Superior temporal gyrus (tissue), 1 donor: ENCODE data around the gene ATF3.

Experiments
- DNase-seq: peaks from one replicate; pipeline ENCODE4 v3.0.0-alpha.2; 2016; ENCODE audit errors: extremely low spot score

The ATF3 gene

DNA sequence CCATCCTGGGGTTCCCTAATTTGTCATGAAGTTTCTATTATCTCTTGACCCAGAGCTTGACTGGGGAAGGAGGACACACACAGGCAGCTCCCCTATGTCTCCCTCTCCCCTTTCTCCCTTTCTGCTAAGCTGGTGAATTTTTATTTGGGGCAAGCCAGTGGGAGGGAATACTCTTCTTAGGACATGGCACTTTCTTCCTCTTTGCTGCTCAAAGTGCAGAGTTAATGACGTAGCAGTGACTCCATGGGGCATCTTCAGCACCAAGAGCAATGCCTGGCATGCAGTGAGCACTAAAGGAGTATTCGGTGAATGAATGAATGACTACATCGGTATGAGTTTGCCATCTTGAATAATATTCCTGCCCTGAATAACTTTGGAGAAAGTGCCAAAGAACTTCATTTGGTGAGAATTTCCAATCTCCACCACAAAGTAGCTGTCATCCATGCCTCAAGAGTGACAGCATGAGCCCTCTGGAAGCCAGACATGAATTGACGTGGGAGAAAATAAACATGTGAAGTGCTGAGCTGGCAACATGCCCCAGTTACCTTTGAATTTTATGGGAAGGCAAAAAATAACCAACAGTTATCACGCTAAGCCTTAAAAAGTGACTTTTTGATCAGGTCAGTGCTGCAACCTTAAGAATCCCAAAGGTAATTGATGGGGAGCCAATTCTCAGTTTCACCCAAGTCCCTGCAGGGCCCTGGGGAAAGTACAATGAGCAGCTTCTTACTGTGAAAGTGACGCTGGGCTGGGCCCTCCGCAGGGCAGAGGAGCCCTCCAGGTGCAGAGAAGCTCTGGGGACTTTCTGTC is 22.1 kb upstream of the ATF3 start:
- no peak for DNase-seq

DNA sequence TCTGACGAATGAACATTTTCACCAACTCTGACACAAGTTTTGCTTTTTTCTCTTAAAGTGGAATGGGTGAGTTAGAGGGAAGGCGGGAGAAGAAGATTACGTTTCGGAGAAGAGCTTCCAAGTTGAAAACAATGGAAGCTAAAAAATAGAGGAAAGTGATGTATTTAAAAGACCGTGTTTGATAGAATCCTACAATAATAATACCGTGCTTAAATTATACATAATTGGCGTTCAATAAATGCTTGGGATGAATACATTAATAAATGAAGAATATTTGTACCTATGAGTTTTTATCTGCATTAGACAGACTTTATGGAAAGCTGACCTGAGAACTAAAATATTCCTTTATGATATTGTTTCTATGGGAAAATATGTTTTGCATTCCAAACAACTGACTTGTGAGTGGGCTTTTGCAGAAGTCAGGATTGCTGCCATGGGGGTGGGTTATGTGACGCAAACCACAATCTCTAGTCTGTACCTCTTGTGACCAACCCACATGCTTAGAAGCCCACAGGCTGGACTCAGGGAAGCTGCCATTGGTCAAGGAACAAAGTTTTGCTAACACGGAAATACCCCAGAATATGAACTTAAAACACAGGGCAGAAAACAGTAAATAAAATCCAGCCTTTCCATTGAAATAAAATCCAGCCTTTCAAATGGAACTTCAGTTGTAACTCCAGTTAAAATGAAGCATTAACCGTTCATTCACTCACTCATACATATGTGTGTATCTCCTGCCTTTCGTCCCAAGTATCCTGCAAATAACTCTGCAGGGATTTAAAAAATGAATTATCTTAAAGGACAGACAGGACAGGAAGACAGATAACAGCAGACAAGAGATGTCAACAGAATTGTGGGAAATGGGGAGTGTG is 21.3 kb upstream of the ATF3 start:
- DNase-seq: no peak

DNA sequence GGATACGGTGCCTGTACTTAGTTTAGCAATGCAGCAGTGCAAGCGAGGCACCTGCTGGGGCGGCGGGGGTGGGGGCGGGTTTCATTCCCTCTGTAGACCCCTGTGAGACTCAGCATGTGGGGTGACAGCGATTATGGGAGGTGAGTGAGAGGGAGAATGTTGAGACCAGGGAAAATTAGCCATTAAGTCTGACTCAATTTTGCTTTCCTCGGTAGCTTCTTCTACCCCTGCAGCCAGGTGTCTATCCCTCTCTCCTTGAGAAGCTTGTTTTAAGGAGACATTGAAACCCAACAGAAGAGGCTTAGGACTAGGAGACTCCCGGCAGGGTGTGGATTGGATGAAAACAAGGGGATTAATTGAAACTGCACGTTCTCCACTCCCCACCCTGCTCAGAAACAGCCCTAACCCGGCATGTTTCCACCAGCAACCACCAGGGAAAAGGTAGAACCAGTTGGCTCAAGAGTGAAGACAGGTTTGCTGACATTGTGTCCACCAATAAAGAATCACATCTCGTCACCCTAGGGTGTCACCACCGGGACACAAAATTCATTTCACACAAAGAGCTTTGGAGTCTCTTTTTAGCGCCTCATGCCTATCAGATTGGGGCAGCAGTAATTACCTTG is 20.6 kb upstream of the ATF3 start:
- no peak for DNase-seq

DNA sequence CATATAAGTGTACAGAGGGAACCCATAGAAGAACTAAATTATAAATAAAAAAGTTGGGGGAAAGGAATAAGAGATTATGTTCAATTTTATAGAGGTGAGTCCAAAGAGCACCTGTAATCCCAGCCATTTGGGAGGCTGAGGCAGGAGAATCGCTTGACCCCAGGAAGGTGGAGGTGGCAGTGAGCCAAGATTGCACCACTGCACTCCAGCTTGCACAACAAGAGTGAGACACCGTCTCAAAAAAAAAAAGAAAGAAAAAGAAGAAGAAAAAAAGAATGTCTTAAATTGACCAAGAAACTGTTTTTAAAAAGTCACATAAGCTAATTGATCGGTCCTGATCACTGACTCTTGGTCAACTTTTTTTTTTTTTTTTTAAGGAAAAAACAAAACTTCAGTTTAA is 19.1 kb upstream of the ATF3 start:
- no peak for DNase-seq

DNA sequence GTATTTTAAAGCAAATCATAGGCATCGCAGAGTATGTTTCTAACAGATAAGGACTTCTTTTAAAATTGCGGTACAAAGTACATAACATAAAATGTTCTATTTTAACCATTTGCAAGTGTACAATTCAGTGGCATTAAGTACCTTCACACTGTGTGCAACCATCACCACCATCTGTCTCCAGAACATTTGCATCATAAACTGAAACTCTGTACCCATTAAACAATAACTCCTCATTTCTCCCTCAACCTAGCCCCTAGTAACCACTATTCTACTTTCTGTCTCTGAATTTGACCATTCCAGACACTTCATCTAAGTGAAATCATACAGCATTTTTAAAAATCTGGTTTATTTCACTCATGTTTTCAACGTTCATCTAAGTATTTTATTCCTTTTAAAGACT is 16.6 kb upstream of the ATF3 start:
- no peak for DNase-seq

DNA sequence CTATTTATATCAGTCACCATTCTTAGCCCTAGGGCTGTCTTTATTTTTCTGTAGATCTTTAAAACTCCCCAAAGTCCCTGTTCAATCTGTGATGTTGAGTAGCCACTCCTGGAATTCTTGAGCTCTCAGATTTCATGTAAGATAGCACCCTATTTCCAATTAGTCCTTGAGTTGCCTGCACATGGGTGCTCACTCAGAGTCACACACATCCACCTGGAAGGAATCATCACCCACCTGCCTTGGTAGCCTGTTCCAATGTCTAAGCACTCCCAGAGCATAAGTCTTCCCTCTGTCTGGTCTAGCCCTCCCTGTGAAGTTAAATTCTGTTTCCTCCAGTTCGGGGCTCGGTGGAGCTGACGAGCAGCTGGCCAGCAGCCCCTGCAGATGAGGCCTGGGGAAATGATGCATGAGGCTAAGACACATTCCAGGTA is 14.7 kb upstream of the ATF3 start:
- DNase-seq: no peak

DNA sequence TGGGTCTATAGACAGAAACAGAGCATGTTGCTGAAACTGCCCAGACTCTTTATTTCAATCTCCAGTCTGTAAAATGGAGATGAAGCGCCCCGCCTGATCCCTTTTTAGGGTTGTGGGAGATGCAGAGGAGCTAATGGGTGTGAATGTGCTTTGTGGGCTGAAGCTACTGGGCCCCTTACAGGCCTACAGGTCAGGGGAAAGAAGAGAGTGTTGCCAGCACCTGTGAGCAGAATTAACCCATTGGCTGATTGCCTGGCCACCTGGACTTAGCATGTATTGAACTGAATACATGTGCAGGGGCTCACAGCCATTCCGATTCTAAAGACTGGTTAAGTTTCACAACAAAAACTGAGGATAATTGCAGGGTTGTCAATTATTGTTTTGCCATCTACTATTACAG is 13.9 kb upstream of the ATF3 start:
- no peak for DNase-seq

DNA sequence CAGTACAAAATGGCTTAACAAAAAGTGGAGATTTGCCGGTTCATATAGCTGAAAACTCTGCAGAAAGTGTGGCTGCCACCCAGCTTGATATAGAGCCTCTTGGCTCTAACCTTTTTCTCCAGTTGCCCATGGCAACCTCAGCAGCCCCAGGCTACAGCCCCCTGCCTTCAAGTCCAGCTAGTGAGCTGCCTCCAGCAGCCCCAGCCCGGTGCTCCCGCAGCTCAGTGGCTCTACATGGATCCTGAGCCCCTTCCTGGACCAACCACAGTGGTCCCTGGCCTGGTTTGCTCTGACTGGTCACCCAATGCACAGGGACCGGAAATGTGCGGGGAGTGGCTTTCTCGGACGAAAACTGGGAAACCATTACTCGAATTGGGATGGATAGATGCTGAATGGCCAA is 13.3 kb upstream of the ATF3 start:
- DNase-seq: no peak

DNA sequence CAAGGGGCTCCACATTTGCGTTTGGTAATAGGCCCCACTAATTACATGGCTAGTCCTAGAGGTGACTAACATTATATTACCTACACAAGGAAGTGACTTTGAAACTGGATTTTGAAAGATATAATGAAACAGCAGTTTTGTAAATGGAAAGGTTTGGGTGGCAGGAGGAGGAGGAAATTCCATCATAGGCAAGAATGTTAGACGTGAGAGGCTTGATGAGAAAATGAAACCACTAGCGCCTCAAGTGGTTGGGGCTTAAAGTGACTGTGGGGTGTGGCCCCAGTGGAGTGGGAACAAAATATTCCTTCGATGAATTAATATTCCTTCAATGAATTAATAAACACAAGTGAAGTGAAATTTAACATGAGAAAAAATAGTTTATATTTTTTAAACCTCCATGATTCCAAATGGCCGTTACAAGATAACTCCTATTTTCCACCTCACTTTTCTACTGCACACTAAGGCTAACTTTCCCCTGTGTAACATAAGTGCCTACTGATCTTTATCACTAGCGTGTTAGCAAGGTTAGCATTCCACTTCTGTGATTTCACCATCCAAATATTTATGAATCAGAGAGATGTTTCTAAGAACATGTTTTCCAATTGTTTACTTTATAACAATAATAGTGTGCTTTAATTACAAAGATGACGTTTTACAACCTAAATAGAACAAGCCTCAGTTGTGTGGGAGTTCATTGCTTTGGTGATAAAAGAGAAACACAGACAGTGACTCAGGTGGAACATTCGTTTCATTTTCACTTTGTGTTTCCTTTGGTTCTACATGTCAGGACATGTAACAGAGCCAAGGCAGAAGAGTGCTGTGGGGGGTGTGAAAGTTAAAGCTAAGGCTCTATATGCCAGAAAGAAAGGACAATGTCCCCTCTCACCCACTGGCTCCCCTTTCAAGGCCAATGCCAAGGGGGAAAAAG is 12.5 kb upstream of the ATF3 start:
- no peak for DNase-seq

DNA sequence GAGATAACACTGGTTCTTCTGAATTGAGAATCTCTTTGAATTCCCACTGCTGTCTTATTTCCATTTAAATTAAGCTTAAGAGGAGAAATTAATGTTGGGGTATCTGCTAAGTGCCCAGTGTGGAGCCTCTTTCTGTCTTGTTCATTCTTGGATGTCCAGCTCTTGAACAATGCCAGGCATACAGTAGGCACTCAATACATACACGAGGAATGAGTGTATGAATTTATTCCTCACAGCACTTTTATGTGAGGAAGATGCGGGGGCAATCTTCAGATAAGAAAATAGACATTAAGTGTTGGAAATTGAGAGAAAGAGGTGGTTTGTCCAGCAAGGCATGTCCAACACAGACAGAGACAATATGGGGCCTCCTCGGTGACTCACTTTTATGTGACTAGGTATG is 11.8 kb upstream of the ATF3 start:
- no peak for DNase-seq

DNA sequence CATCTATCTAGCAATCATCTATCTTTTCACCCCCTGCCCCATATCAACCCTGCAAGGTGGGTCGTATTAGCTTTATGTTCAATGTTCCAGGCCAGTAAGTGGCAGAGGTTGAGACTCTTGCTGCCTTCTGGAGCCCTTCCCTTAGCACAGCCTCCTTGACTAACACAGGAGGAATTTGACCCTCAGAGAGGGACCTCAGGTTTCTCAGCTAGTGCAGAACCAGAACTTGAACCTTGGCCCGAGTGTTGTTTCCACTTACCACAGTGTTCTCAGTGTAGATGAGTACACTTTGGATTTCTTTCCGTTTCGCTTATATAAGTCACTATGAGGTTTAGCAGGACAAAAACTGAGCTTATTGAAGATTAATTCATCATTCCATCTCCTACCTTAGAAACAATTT is 11.1 kb upstream of the ATF3 start:
- DNase-seq: no peak

DNA sequence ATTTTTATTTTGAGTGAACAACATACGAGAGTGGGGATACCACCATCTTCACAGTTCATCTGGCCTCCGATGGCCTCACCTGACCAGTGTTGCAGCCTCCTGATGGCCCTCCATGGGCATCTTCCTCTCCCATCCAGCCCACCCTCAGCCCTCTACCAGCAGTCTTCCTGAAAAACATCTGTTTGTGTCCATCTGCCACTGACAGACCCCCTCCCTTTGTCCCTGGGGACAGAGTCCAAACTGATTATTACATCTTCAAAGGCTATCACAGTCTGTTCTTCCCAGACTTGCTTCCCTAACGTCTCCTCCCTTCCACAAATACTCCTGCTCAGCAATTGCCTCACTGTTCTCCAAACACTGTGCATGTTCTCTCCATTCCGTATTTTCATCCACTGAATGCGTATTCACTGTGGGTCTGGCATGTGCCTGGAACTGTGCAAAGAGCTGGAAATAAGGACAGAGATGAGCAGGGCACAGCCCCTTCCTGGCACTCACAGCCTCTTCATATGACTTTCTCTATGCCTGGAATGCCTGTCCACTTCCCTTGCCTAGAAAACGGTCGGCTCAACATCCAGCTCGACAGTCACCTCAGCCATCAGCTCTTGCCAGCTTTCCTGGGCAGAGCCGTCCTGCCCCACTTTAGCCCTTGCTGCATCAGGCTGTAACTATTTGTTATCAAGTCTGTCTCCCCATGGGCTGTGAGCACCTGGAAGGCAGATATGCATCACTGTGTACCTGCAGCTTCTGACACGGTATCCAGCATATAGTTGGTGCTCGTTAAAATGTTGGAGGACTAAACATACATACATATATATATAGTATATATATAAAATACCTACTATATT is 8.3 kb upstream of the ATF3 start:
- DNase-seq: no peak

DNA sequence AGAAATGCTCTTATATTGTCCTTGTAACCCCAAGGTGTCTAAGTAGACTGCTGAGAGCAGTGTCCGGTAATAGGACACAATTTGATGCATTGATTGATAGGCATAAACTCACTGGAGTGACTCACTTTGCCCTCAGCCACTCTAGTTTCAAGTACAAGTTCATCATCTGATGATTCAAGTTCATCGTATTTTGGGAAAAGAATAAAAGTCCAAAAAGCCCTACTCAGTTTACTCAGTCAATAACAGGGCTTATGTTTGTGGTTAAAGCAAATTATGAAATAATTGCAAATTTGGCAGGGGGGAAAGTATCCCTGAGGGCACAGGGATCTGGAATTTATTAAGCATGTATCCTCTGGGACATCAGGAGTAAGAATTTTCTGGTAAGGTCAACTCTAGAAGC is 7.6 kb upstream of the ATF3 start:
- DNase-seq: no peak

DNA sequence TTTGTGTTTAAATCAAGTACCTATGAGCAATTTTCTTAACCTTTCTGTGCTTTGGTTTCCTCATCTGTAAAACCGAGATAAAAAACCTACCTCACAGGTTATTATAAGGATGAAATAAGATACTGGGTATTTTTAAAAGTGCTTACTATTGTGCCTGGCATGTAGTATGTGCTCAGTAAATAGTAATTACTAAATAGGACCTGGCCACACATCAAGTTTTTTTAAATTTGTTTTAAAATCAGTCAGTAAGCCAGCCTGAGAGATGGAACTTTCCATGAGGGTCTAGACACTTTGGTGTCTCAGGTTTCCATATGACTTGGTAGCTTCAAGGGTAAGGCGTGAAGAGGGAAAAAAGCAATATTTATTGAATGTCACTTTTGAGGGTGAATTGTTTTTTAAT is 7.0 kb upstream of the ATF3 start:
- DNase-seq: no peak

DNA sequence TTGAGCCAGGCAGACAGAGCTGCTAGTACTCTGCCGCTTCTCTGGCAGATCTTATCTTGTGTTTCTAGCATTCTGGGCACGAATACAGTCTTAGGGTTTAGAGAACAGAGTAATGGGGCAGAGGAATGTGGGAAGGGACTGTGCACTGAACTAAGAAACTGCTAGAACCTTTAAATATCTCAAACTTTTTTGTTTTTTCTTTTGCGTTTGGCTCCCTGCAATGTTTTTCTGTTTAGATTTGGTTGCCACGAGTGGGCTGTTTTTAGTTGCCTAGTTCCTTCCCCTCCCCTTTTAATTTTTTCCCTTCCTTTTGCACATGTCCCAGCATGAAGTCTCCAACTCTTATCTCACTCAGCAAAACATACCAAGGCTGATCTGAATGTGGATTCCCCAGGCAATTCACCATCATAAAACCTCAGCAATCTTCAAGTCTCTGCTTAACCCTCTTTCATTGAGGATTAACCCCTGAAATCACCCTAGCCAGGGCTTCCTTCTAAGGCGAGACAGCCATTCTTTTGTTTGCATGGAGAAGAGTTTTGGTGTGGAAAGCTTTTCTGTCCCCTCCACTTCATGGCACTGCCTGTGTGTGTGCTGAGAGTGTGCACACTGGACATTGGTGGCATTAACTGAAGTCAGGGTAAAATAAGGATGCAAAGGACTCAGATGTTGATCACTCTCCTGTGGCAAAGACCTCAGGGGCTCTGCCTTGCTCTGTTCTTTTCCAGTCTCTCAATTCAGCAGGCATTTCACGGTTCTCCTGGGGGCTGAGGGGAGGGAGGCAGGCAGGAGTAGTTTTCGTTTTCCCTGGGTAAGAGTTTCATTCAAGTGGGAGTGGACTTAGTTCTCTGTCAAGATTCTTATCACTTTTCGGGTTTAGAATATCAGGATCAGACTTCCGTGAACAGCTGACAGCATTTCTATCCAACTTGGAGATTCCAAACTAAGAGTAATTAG is 2.8 kb upstream of the ATF3 start:
- no peak for DNase-seq

DNA sequence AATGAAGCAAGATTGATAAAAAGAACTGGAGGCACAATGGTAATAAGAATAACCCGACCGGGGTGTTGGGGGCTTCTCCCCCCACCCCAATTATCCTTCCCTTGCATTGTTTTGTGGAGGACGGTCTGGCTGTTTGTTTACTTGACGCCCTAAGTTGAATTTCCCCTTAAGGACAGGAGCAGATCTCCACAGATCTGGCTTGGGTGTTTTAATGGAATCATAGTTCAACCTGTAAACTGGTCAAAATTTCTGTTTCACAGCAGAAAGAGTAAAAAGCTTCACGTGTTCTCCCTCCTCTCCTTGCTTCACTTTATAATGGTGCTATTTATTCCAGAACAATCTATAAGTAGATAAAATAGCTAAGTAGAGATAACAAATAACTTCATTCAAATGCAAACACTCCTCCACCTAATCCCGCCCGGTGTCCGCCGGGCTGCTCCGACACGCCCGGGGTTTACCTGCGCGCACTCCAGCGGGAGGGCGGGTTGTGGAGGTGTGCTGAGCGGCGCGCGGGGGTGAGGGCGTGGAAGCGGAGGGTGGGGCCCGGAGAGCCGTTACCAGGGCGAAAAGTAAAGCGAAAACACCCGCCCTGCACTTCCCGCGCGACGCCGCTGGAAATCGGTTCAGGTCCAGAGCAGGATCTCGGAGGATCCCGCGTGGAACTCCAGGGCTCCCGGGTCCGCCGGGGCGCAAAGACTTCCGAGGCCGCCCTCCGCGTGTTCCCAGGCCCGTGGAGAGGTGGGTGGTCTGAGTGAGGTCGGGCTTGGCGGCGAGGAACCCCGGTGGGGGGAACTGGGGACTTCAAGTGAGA is 2.0 kb upstream of the ATF3 start:
- DNase-seq: no peak

DNA sequence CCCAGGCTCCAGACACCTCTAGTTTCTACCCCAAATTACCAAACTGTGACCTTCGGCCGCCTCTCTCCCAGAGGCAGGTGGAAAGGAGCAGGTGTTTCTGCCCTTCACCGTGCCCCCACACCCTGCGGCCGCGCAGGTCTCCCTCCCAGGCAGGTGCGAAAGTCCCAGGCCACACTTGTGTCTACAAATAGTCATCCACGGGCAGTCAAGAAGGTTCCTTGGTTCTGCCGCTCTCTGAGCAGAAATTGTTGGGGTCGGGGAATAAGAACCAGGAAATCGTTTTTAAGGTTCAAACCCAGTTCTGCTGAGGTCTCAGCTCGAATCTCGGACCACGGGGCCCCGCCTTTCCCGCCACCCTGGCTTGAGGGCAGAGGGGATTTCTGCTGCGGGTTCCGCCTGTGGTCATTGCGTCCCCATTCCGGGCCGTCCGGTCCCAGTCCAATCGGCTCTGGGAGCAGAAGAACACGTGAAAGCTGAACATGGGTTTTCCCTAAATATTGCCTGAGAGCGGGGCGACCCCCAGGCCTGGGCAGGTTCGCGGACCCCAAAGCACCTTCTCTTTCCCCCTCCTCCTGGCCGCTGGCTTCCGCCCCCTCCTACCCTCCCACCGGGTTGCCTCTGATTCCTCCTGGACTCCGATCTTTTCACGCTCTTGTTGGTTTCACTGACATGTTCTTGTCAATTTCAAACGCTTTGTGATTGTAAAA is 1.2 kb upstream of the ATF3 start:
- DNase-seq: peak; percentile 40

DNA sequence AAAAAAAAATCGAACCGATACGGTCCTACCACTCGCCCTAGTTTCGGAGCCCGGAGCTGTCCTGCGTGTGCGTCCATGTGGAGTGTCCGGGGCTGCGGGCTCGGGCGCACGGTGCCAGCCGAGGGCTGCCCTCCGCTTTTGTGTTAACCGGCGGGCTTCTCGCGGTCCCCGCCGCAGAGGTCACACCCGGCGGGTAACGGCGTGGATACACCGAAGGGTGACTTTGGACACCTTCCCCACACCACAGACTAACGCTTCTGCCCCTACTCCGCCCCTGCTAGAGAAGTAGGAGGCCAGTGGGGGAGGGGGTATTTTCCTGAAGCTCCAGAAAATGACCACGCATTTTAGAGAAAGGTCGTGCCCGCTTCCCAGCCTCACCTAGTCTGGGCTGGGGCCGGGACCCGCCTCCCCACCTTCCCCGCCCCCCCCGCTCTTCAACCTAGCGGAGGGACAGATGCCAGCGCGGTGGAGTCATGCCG is 609 bp upstream of the ATF3 start:
- DNase-seq: no peak
